Fibroblast of mammary gland (primary cell): ENCODE measurements around the gene LEMD2.

Source experiments
- DNase-seq: peaks from one replicate; pipeline ENCODE4 v3.0.0-alpha.2; 2010; ENCODE audit warnings: low read depth
- H3K4me3 ChIP-seq: 2 replicates; pipeline ENCODE4 v1.5.1; 2011; ENCODE audit warnings: low read depth, mild to moderate bottlenecking, low read length, moderate library complexity; ENCODE audit not compliant: control insufficient read depth
- CTCF ChIP-seq: conservative IDR thresholded peaks from 2 replicates; pipeline ENCODE4 v1.5.1; 2011; ENCODE audit warnings: low read depth, low read length, inconsistent platforms; ENCODE audit not compliant: control insufficient read depth, insufficient read depth

The LEMD2 gene

GRCh38 chr6:33744895-33745546 lies 43.9 kb downstream of the LEMD2 start:
- DNase-seq: no peak
- no peak for TF ChIP-seq CTCF
- no peak overlapping the region for H3K4me3 ChIP-seq

- H3K4me3 ChIP-seq: no peak overlapping the region
These were observed 44.7 kb downstream of the LEMD2 start for GRCh38 chr6:33744001-33744848.

GRCh38 chr6:33742837-33743236 lies 46.1 kb downstream of the LEMD2 start:
- DNase-seq: no peak
- no peak overlapping the region for H3K4me3 ChIP-seq
- TF ChIP-seq CTCF: no peak

More at GRCh38 chr6:33744001-33744848, 44.7 kb downstream of the LEMD2 start:
- TF ChIP-seq CTCF: peak; percentile 95
- peak; percentile 69 for DNase-seq

GRCh38 chr6:33742092-33742491 lies 46.8 kb downstream of the LEMD2 start:
- peak; percentile 17 for DNase-seq
- TF ChIP-seq CTCF: no peak
- H3K4me3 ChIP-seq: no peak overlapping the region

GRCh38 chr6:33740794-33741193 lies 48.1 kb downstream of the LEMD2 start:
- no peak for DNase-seq
- no peak overlapping the region for H3K4me3 ChIP-seq
- TF ChIP-seq CTCF: no peak

GRCh38 chr6:33740204-33740608 lies 48.7 kb downstream of the LEMD2 start:
- no peak for DNase-seq
- no peak overlapping the region for H3K4me3 ChIP-seq
- no peak for TF ChIP-seq CTCF

GRCh38 chr6:33739571-33739970 lies 49.4 kb downstream of the LEMD2 start:
- no peak overlapping the region for H3K4me3 ChIP-seq
- no peak for TF ChIP-seq CTCF
- DNase-seq: no peak
